KMS-11 (cell line): ENCODE results near the gene AUTS2.

Experiments used
- H2AFZ ChIP-seq: fragments of 200-600 bp; sonication (generic); 2 replicates; pipeline ENCODE4 v1.6.1; 2016; ENCODE audit warnings: antibody characterized with exemption, mixed run types, low read depth
- H3K27ac ChIP-seq: fragments of 200-600 bp; sonication (generic); 2 replicates; pipeline ENCODE4 v1.6.1; 2016; ENCODE audit warnings: mild to moderate bottlenecking, mixed run types
- H3K27me3 ChIP-seq: fragments of 200-600 bp; sonication (generic); 2 replicates; pipeline ENCODE4 v1.6.1; 2017; ENCODE audit warnings: mild to moderate bottlenecking, low read depth, mixed run types, moderate library complexity; ENCODE audit not compliant: insufficient read depth
- H3K36me3 ChIP-seq: fragments of 200-600 bp; sonication (generic); 2 replicates; pipeline ENCODE4 v1.6.1; 2017; ENCODE audit warnings: mild to moderate bottlenecking, mixed run types; ENCODE audit not compliant: insufficient read depth
- H3K4me1 ChIP-seq: fragments of 200-600 bp; sonication (generic); 2 replicates; pipeline ENCODE4 v1.6.1; 2016; ENCODE audit warnings: mild to moderate bottlenecking, low read depth, mixed run types; ENCODE audit not compliant: poor library complexity, severe bottlenecking
- H3K4me2 ChIP-seq: fragments of 200-600 bp; sonication (generic); 2 replicates; pipeline ENCODE4 v1.7.0; 2016; ENCODE audit warnings: mild to moderate bottlenecking, mixed run types
- H3K4me3 ChIP-seq: fragments of 200-600 bp; sonication (generic); IDR thresholded peaks from 2 replicates; pipeline ENCODE4 v1.6.1; 2017; ENCODE audit warnings: low read depth, low read length, mixed read lengths; ENCODE audit not compliant: insufficient read depth
- H3K79me2 ChIP-seq: fragments of 200-600 bp; sonication (generic); 2 replicates; pipeline ENCODE4 v1.6.1; 2016; ENCODE audit warnings: low read depth, mixed run types; ENCODE audit not compliant: insufficient read depth
- H3K9ac ChIP-seq: fragments of 200-600 bp; sonication (generic); 2 replicates; pipeline ENCODE4 v1.6.1; 2016; ENCODE audit warnings: mild to moderate bottlenecking, mixed run types
- H4K20me1 ChIP-seq: fragments of 200-600 bp; sonication (generic); 2 replicates; pipeline ENCODE4 v1.6.1; 2016; ENCODE audit warnings: mild to moderate bottlenecking, mixed run types; ENCODE audit not compliant: insufficient read depth
- CTCF ChIP-seq: fragments of 200-600 bp; sonication (generic); conservative IDR thresholded peaks from 2 replicates; pipeline ENCODE4 v1.6.1; 2017; ENCODE audit warnings: low read depth, mild to moderate bottlenecking, antibody characterized with exemption, low read length, moderate library complexity, mixed read lengths

Gene AUTS2

GRCh38 chr7:69820479-69821192, 222.4 kb downstream of the AUTS2 start:
- H3K4me3 ChIP-seq: no peak overlapping the region
- H3K4me1 ChIP-seq: no peaks in the 10 kb centered on the region
- H3K4me2 ChIP-seq: no peak overlapping the region
- no peaks in the 10 kb centered on the region for H3K27me3 ChIP-seq
- no peaks in the 10 kb centered on the region for H3K36me3 ChIP-seq
- no peak for TF ChIP-seq CTCF
- no peaks in the 10 kb centered on the region for H4K20me1 ChIP-seq
- no peak overlapping the region for H2AFZ ChIP-seq
- H3K27ac ChIP-seq: no peak overlapping the region
- no peaks in the 10 kb centered on the region for H3K79me2 ChIP-seq
- no peak overlapping the region for H3K9ac ChIP-seq

- no peak overlapping the region for H3K27ac ChIP-seq
- no peak overlapping the region for H3K4me2 ChIP-seq
- H3K27me3 ChIP-seq: no peaks in the 10 kb centered on the region
- H3K36me3 ChIP-seq: no peaks in the 10 kb centered on the region
- H2AFZ ChIP-seq: no peak overlapping the region
- no peaks in the 10 kb centered on the region for H3K79me2 ChIP-seq
- no peaks in the 10 kb centered on the region for H4K20me1 ChIP-seq
- TF ChIP-seq CTCF: no peak
- H3K4me3 ChIP-seq: no peak overlapping the region
- H3K9ac ChIP-seq: no peak overlapping the region
- H3K4me1 ChIP-seq: no peaks in the 10 kb centered on the region
Measured at GRCh38 chr7:69822386-69822785, 224.1 kb downstream of the AUTS2 start.

- Histone ChIP-seq H2AFZ (no peak overlapping the region), H3K79me2 (no peaks in the 10 kb centered on the region), H3K36me3 (no peaks in the 10 kb centered on the region), H3K4me1 (no peaks in the 10 kb centered on the region), H3K9ac (no peak overlapping the region), H4K20me1 (no peaks in the 10 kb centered on the region), H3K4me2 (no peak overlapping the region), H3K27ac (no peak overlapping the region), H3K4me3 (no peak overlapping the region), H3K27me3 (no peaks in the 10 kb centered on the region)
- no peak for TF ChIP-seq CTCF
Measured at GRCh38 chr7:69823151-69823744, 225.0 kb downstream of the AUTS2 start.

- no peaks in the 10 kb centered on the region for H3K4me1 ChIP-seq
- no peak overlapping the region for H3K27ac ChIP-seq
- H3K4me2 ChIP-seq: no peak overlapping the region
- no peaks in the 10 kb centered on the region for H4K20me1 ChIP-seq
- no peak for TF ChIP-seq CTCF
- no peaks in the 10 kb centered on the region for H3K27me3 ChIP-seq
- no peak overlapping the region for H3K9ac ChIP-seq
- H3K79me2 ChIP-seq: no peaks in the 10 kb centered on the region
- no peaks in the 10 kb centered on the region for H3K36me3 ChIP-seq
- H3K4me3 ChIP-seq: no peak overlapping the region
- H2AFZ ChIP-seq: no peak overlapping the region
Measured at GRCh38 chr7:69825113-69825972, 227.1 kb downstream of the AUTS2 start.
